Loucy (cell line): ENCODE results near the gene UFC1.
A peak's percentile ranks its signal among the peaks of the same experiment; 100 is the strongest.

ENCODE experiments used
- CTCF ChIP-seq: fragments of 200-600 bp; sonication (generic); conservative IDR thresholded peaks from 2 replicates; pipeline ENCODE4 v1.5.1; 2014; ENCODE audit warnings: mild to moderate bottlenecking, antibody characterized with exemption, low read length
- EZH2phosphoT487 ChIP-seq: fragments of 200-600 bp; IDR thresholded peaks from 2 replicates; pipeline ENCODE4 v1.6.1; 2018; ENCODE audit warnings: antibody characterized with exemption, mild to moderate bottlenecking, moderate library complexity, borderline replicate concordance

- TF ChIP-seq CTCF: peak; percentile 34
- no peak for TF ChIP-seq EZH2phosphoT487
Measured at GRCh38 chr1:161132410-161133219, 21.2 kb upstream of the UFC1 start, which contains the start of gene DEDD.
